Fibroblast of mammary gland (primary cell): ENCODE results near the gene ACTA2.

Experiments used
- DNase-seq: peaks from one replicate; pipeline ENCODE4 v3.0.0-alpha.2; 2010; ENCODE audit warnings: low read depth
- H3K4me3 ChIP-seq: 2 replicates; pipeline ENCODE4 v1.5.1; 2011; ENCODE audit warnings: low read depth, mild to moderate bottlenecking, low read length, moderate library complexity; ENCODE audit not compliant: control insufficient read depth
- TF ChIP-seq, protein P1 (sequence below): conservative IDR thresholded peaks from 2 replicates; pipeline ENCODE4 v1.5.1; 2011; ENCODE audit warnings: low read depth, low read length, inconsistent platforms; ENCODE audit not compliant: control insufficient read depth, insufficient read depth

The ACTA2 gene

DNA sequence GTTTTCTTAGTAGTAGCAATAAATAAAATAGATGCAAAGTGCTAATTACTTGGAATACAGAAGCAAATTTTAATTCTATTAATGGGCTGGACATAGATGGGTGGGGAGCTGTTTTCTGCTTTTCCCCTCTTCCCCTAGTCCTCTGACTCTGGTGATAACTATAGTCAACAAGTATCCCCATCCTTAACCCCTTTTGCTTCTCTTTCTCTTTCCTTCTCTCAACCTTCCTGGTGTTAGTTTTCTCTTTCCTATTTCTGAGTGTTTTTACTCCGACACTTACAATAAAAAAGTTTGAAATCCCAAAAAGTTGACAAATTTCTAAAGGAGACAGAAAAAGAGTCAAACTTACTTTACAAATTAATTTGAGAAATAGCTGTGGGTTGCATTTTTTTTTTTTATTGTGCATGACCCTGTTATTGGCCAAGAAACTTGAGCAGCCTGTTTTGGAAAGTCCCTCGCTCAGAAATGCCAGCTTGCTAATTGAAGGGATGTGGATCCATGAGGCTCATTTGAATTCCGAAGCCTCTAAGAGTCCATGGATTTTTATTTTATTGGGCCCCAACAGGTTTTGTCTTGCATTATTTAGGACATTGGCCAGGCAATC is 40.5 kb upstream of the ACTA2 start:
- H3K4me3 ChIP-seq: peak overlapping the region; percentile 91
- peak; percentile 60 for DNase-seq
- TF ChIP-seq, protein P1, sequence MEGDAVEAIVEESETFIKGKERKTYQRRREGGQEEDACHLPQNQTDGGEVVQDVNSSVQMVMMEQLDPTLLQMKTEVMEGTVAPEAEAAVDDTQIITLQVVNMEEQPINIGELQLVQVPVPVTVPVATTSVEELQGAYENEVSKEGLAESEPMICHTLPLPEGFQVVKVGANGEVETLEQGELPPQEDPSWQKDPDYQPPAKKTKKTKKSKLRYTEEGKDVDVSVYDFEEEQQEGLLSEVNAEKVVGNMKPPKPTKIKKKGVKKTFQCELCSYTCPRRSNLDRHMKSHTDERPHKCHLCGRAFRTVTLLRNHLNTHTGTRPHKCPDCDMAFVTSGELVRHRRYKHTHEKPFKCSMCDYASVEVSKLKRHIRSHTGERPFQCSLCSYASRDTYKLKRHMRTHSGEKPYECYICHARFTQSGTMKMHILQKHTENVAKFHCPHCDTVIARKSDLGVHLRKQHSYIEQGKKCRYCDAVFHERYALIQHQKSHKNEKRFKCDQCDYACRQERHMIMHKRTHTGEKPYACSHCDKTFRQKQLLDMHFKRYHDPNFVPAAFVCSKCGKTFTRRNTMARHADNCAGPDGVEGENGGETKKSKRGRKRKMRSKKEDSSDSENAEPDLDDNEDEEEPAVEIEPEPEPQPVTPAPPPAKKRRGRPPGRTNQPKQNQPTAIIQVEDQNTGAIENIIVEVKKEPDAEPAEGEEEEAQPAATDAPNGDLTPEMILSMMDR: no peak

DNA sequence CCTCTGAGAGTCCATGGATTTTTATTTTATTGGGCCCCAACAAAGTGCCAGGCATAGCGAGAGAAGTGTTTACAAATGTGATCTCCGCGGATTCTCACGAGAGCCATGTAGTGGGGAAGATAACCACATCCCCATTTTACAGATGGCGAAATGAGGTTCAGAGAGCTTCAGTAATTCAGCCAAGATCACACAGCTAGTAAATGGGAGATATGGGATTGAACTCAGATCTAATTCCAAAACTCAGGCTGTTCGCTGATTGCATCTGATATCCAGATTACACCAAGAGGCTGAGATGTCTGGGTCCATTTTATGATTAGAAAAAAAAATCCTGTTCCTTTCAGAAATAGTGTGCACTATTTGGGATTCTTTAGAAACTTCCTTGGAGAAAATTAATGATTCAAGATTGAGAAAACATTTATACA is 39.3 kb upstream of the ACTA2 start:
- peak overlapping the region; percentile 91 for H3K4me3 ChIP-seq
- DNase-seq: no peak
- TF ChIP-seq, protein P1: no peak

DNA sequence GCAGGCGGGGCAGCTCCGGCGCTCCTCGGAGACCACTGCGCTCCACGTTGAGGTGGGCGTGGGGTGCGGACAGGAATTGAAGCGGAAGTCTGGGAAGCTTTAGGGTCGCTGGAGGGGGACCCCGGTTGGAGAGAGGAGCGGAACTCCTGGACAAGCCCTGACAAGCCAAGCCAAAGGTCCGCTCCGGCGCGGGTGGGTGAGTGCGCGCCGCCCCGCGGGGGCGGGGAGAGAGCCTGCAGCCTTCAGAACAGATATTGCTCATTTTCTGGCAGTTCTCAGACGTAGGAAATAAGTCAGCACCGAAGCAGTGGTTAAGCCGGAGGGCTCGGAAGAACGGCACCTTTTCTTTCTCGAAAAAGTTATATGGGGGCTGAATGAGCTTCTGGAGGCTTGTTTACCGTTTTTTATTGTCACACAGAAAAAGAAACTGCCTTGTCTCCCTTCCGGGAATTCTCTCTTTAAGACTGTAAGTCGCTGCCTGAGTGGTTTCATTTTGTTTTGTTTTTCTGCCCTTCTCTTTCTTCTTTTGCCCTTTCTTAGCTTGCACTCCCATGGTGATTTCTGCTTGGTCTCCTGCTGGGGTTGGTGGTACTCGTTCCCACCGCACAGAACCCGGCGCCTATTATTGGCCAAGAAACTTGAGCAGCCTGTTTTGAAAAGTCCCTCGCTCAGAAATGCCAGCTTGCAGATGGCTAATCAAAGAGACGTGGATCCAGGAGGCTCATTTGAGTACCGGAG is 38.8 kb upstream of the ACTA2 start:
- TF ChIP-seq, protein P1: no peak
- peak overlapping the region; percentile 91 for H3K4me3 ChIP-seq
- peak; percentile 81 for DNase-seq

DNA sequence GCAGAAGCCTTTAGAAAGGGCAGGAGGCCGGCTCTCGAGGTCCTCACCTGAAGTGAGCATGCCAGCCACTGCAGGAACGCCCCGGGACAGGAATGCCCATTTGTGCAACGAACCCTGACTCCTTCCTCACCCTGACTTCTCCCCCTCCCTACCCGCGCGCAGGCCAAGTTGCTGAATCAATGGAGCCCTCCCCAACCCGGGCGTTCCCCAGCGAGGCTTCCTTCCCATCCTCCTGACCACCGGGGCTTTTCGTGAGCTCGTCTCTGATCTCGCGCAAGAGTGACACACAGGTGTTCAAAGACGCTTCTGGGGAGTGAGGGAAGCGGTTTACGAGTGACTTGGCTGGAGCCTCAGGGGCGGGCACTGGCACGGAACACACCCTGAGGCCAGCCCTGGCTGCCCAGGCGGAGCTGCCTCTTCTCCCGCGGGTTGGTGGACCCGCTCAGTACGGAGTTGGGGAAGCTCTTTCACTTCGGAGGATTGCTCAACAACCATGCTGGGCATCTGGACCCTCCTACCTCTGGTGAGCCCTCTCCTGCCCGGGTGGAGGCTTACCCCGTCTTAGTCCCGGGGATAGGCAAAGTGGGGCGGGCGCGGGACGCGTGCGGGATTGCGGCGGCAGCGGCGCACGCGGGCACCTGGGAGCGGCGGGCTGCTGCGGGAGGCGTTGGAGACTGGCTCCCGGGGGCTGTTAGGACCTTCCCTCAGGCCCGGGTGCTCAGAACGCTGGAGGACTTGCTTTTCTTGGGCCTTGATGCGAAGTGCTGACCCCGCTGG is 38.0 kb upstream of the ACTA2 start, which contains the start of gene FAS:
FAS (plus strand) TSS at position 415 of the 777 bp plus-strand sequence; CDS start at position 494, 79 bp downstream.
- peak within 1 kb of the TSS; percentile 91 for H3K4me3 ChIP-seq
- TF ChIP-seq, protein P1: no peak
- peak; percentile 79 for DNase-seq

DNA sequence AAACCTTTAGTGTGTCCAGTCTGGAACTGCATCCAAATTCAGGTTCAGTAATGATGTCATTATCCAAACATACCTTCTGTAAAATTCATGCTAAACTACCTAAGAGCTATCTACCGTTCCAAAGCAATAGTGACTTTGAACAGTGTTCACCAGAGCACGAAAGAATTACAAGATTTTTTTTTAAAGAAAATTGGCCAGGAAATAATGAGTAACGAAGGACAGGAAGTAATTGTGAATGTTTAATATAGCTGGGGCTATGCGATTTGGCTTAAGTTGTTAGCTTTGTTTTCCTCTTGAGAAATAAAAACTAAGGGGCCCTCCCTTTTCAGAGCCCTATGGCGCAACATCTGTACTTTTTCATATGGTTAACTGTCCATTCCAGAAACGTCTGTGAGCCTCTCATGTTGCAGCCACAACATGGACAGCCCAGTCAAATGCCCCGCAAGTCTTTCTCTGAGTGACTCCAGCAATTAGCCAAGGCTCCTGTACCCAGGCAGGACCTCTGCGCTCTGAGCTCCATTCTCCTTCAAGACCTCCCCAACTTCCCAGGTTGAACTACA is 37.3 kb upstream of the ACTA2 start:
- TF ChIP-seq, protein P1: no peak
- peak; percentile 96 for DNase-seq
- peak overlapping the region; percentile 91 for H3K4me3 ChIP-seq

DNA sequence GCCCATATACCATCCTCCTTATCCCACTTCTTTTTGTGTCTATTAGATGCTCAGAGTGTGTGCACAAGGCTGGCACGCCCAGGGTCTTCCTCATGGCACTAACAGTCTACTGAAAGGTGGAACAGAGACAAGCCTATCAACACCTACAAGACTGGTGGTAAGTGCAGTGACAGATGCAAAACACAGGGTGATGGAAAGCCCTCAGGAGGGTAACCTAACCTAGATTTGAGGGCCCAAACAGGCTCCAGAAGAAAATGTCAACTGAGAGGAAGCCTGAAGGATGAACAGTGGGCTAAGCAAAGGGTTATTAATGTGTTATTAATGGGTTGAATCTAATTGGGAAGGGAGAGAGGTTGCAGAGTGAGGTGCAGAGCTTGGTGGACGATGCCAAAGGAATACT is 36.9 kb upstream of the ACTA2 start:
- peak overlapping the region; percentile 91 for H3K4me3 ChIP-seq
- no peak for DNase-seq
- TF ChIP-seq, protein P1: no peak
